Testis (tissue), 3 donors: Measurements from ENCODE around the gene TREX2. TPM values are rescaled to one million over a fixed set of nuclear protein-coding genes. Genes with fewer than 3 reads are reported as not detected.

Experiments used
- DNase-seq: peaks from one replicate; pipeline ENCODE4 v3.0.0-alpha.2; 2019
- H3K27ac ChIP-seq, 2 donors: fragments of 200-600 bp; sonication (generic); one replicate each; pipeline ENCODE4 v1.5.1; 2019
- H3K27me3 ChIP-seq: fragments of 200-600 bp; sonication (generic); one replicate; pipeline ENCODE4 v1.5.1; 2019
- H3K36me3 ChIP-seq: fragments of 200-600 bp; sonication (generic); one replicate; pipeline ENCODE4 v1.5.1; 2017; ENCODE audit warnings: low read depth; ENCODE audit errors: missing control alignments
- H3K4me1 ChIP-seq: fragments of 200-600 bp; sonication (generic); one replicate; pipeline ENCODE4 v1.5.1; 2019
- H3K4me3 ChIP-seq, 2 donors: fragments of 200-600 bp; sonication (generic); one replicate each; pipeline ENCODE4 v1.5.1; 2017 to 2019
- H3K9me3 ChIP-seq: fragments of 200-600 bp; sonication (generic); one replicate; pipeline ENCODE4 v1.5.1; 2017
- POLR2A ChIP-seq: fragments of 450-650 bp; IDR thresholded peaks from one replicate; pipeline ENCODE4 v1.6.1; 2017; ENCODE audit warnings: antibody characterized with exemption, mild to moderate bottlenecking, moderate library complexity
- WGBS, 2 donors: methylation state at CpG; one replicate each; pipeline ENCODE4 v1.1.5; 2018; 5-methylcytosine and 5-hydroxymethylcytosine counted together
- intact Hi-C: fragments of 100-400 bp; cut with DNase I; formaldehyde crosslinking; loops from one replicate; pipeline ENCODE4 v1.15.1; 2023; ENCODE audit warnings: low total_unique reads
- polyA plus RNA-seq: library from polyadenylated mRNA; stranded (reverse); fragments of 350-450 nt; fragmentation: Illumina TruSeq; extraction: RNeasy Lipid Tissue Mini Kit (QIAGEN cat#74804); gene quantifications from one replicate; pipeline ENCODE4 v1.2.3, GENCODE V29; 2014; ENCODE audit warnings: low read depth, low replicate concordance; ENCODE audit not compliant: insufficient read depth
- total RNA-seq, 2 donors: library from RNA; depleted of rRNA; stranded (reverse); fragments of >200 nt; gene quantifications; one replicate each; pipeline ENCODE4 v1.2.3, GENCODE V29; 2016
- TF ChIP-seq, protein P1 (sequence below), 3 experiments: fragments of 450-650 bp in 2 of 3; fragments of 200-600 bp in 1 of 3; sonication (generic) in 1 of 3; IDR thresholded peaks; one replicate each; pipeline ENCODE4 v1.5.1; 2016 to 2019; ENCODE audit warnings: antibody characterized with exemption in 3 of 3, mild to moderate bottlenecking in 2 of 3, moderate library complexity in 1 of 3

Gene TREX2
- total and polyA plus RNA-seq, 3 donors from 2014 or later, result 0.51 to 7.5 (median 4.0) TPM

DNA sequence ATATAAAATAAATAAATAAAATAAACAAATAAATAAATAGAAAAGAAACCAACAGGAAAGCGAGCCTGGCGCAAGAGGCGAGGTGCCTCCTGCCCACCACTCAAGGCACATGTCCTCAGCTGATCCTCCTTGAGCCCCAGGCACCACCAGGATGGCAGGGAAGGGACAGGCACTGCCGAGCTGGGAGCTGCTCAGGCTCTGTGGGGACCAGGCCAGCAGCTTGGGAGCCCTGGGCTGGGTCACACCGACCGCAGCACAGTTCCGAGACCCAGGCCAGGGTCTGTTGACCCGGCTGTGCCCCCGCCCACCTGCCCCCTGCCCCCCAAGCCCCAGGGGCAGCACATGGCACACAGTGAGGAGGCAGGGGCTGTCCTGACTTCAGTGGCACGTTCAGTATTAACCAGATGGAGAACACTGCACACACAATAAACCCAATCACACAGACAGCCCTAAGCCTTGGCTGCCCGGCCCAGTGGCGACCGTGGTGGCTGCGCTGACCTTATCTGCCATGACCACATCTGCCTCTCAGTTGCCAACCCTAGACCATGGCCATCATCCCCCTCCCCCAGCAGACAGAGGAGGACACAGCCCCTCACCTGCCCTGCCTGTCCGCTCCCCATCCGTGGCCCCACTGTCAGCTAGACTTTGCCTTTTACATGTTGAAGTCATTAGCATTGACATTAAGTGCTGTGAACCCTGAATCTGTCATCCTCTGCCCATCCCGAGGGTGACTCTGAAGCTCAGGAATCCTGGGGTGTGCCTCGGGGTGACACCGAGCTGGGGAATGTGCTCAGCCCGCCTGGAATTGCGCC is 2.9 kb upstream of the TREX2 start:
- no peaks in the 10 kb centered on the region for H3K9me3 ChIP-seq
- H3K27ac ChIP-seq, result no peak overlapping the region
- no peak for TF ChIP-seq POLR2A
- TF ChIP-seq, protein P1, sequence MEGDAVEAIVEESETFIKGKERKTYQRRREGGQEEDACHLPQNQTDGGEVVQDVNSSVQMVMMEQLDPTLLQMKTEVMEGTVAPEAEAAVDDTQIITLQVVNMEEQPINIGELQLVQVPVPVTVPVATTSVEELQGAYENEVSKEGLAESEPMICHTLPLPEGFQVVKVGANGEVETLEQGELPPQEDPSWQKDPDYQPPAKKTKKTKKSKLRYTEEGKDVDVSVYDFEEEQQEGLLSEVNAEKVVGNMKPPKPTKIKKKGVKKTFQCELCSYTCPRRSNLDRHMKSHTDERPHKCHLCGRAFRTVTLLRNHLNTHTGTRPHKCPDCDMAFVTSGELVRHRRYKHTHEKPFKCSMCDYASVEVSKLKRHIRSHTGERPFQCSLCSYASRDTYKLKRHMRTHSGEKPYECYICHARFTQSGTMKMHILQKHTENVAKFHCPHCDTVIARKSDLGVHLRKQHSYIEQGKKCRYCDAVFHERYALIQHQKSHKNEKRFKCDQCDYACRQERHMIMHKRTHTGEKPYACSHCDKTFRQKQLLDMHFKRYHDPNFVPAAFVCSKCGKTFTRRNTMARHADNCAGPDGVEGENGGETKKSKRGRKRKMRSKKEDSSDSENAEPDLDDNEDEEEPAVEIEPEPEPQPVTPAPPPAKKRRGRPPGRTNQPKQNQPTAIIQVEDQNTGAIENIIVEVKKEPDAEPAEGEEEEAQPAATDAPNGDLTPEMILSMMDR (IDR thresholded peaks at IDR 0.05), result no peak
- intact Hi-C loops, result no loop called here
- H3K36me3 ChIP-seq, result no peaks in the 10 kb centered on the region
- H3K4me1 ChIP-seq, result no peaks in the 10 kb centered on the region
- 95 to 96% methylated on average over 11 to 13 of the region's 21 CpGs for WGBS, 2 donors
- no peak overlapping the region for H3K4me3 ChIP-seq
- no peak for DNase-seq
- no peaks in the 10 kb centered on the region for H3K27me3 ChIP-seq

DNA sequence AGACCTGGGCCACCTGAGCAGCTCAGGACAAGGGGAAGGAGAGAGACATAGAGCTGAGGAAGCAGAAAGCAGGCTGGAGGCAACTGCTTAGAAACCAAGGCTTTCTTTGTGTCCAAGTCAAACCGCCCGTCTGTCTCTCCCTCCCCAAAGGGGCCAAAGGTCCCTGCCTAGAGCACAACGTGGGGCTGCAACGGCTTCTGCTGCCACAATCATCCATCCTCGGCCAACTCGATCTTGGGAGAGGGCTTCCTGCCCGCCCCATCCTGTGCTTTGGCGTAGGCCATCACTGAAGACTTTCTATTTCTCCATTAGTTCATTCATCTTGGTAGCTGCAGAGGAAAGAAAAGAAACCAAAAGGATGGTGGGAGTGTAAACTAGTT is 1.7 kb upstream of the TREX2 start:
- no peak overlapping the region for H3K27ac ChIP-seq
- H3K27me3 ChIP-seq, result no peaks in the 10 kb centered on the region
- no peaks in the 10 kb centered on the region for H3K4me1 ChIP-seq
- H3K4me3 ChIP-seq, result no peak overlapping the region
- H3K9me3 ChIP-seq, result no peaks in the 10 kb centered on the region
- intact Hi-C loops, result no loop called here
- DNase-seq, result no peak
- 93% methylated on average over 6 of the region's 8 CpGs; no CpG with 5 or more reads in 1 of the 2 donors for WGBS, 2 donors
- TF ChIP-seq, protein P1 (IDR thresholded peaks at IDR 0.05), result no peak
- TF ChIP-seq POLR2A, result no peak
- H3K36me3 ChIP-seq, result no peaks in the 10 kb centered on the region

DNA sequence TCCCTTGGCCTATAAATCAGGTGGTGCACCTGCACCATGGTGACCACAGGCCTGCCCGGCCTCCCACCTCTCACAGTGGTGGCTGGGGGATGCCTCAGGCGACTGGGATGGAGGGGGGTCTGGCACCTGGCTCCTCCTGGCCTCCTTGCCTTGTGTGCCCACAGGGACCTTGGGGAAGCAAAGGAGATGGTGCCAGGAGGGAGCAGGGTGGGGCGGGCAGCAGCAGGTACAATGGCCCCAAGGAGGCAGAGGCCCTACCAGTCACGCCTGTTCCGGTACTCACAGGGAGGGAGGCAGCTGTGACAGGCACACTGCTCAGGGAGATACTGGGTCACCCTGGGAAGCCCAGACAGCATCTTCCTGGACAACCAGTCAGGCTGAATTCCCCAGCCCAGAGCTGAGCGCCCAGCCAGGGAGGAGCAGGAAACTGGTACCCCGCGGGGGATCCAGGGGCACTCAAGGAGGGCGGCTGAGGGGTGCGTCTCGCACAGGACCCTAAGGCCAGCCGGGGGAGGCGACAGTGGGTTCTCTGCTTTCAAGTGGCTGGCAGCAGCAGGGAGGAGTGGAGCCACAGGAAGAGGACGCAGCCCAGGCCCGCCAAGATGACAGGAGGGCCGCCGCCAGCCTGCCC is 1.2 kb upstream of the TREX2 start:
- Histone ChIP-seq H3K27ac (no peak overlapping the region), H3K27me3 (no peaks in the 10 kb centered on the region), H3K4me1 (no peaks in the 10 kb centered on the region), H3K4me3 (no peak overlapping the region), H3K9me3 (no peaks in the 10 kb centered on the region), H3K36me3 (no peaks in the 10 kb centered on the region)
- intact Hi-C loops, result no loop called here
- TF ChIP-seq POLR2A, result no peak
- TF ChIP-seq, protein P1 (IDR thresholded peaks at IDR 0.05), result no peak
- WGBS, 2 donors, result 95 to 97% methylated on average over 5 to 13 of the region's 17 CpGs
- DNase-seq, result no peak

DNA sequence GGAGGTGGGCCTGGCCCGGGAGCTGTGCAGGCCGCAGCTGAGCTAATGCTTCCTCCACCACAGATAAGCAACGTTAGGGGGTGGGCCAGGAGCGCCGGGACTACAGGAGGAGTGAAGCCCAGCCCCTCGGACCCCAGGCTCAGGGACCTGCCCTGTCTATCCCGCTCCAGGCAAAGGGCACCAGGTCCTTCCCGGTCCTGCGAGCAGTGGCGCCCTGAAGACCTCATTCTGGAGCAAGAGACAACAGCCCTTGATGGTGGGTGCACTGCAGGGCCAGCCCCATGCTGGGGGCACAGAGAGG is 730 bp upstream of the TREX2 start:
- no peak for DNase-seq
- no peaks in the 10 kb centered on the region for H3K27me3 ChIP-seq
- H3K9me3 ChIP-seq, result no peaks in the 10 kb centered on the region
- no peak overlapping the region for H3K27ac ChIP-seq
- no peaks in the 10 kb centered on the region for H3K36me3 ChIP-seq
- no peaks in the 10 kb centered on the region for H3K4me1 ChIP-seq
- no peak overlapping the region for H3K4me3 ChIP-seq
- 72% methylated on average over 10 of the region's 10 CpGs; no CpG with 5 or more reads in 1 of the 2 donors for whole genome bisulfite sequencing, 2 donors
- TF ChIP-seq POLR2A, result no peak
- TF ChIP-seq, protein P1 (IDR thresholded peaks at IDR 0.05), result no peak
- intact Hi-C loops, result no loop called here
